AG10803 (cell line): ENCODE data around the gene MBNL1.
"Not testable (repeated sequence)": the region's sequence is repeated elsewhere in the genome, so short reads cannot be mapped to it uniquely, and the experiment has no call there.

Source experiments
- DNase-seq: peaks from one replicate; pipeline ENCODE4 v3.0.0; 2010; ENCODE audit warnings: low read depth
- H3K4me3 ChIP-seq: 2 replicates; pipeline ENCODE4 v1.5.1; 2011; ENCODE audit warnings: mild to moderate bottlenecking, low read length, control low read depth
- CTCF ChIP-seq: conservative IDR thresholded peaks from 2 replicates; pipeline ENCODE4 v1.5.1; 2011; ENCODE audit warnings: mild to moderate bottlenecking, low read length, control low read depth, inconsistent platforms

Gene MBNL1

GRCh38 chr3:152333928-152334327 lies 65.2 kb downstream of the MBNL1 start:
- H3K4me3 ChIP-seq, result no peak overlapping the region
- TF ChIP-seq CTCF, result no peak
- no peak for DNase-seq

DNA sequence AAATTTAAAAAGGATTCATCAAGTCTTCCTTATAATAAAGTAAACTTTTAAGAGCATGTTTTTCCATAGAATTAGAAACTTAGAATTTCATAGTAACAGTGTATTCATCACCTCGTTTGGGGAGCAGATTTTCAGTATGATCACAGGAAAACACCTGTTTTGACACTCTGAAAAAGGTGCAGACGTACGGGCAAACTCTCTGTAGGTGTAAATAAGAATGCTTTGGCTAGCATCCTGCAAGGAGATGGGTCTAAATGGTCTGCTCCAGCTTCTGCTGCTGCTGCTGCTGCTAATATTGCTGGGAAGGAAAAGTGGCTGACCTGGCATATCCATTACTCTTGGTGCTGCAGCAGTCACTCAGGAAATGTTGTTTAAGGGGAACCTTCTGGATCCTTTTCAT lies 66.0 kb downstream of the MBNL1 start:
- TF ChIP-seq CTCF, result no peak
- H3K4me3 ChIP-seq, result no peak overlapping the region
- no peak for DNase-seq

- no peak for DNase-seq
- no peak for TF ChIP-seq CTCF
- no peak overlapping the region for H3K4me3 ChIP-seq
Observed at GRCh38 chr3:152335273-152335672, 66.5 kb downstream of the MBNL1 start.

DNA sequence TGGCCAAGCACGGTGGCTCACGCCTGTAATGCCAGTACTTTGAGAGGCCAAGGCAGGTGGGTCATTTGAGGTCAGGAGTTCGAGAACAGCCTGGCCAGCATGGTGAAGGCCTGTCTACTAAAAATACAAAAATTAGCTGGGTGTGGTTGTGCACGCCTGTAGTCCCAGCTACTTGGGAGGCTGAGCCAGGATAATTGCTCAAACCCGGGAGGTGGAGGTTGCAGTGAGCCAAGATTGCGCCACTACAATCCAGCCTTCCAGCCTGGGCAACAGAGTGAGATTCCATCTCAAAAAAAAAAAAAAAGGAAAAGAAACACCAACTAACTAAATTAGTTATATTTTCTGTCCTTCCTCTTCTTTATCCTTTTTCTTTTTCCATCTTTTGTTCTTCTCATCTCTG lies 68.6 kb downstream of the MBNL1 start:
- H3K4me3 ChIP-seq, DNase-seq: not testable (repeated sequence)

GRCh38 chr3:152338159-152338720 lies 69.5 kb downstream of the MBNL1 start:
- H3K4me3 ChIP-seq, result no peak overlapping the region
- no peak for DNase-seq
- no peak for TF ChIP-seq CTCF

GRCh38 chr3:152339881-152340505 lies 71.3 kb downstream of the MBNL1 start:
- TF ChIP-seq CTCF, result no peak
- no peak for DNase-seq

DNA sequence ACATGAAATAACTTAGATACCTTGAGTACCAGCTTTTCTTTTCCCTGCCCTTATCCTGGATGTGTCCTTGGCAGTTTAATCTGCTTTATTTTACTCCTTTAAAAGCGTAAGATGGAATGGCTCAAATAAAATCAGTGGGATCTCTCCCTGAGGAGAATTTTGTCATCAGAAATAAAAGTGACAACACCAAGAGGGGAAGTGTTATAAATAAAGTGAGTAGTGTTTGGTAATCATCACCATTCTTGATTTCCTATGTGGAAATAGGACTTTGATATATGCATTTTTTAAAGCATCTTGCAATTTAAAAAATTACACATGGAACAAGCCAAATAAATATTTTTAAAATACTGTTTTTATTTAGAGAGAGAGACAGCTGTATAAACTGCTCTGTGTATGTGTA lies 76.5 kb downstream of the MBNL1 start:
- H3K4me3 ChIP-seq, result no peak overlapping the region
- TF ChIP-seq CTCF, result no peak
- DNase-seq, result no peak

More at GRCh38 chr3:152339881-152340505, 71.3 kb downstream of the MBNL1 start:
- no peak overlapping the region for H3K4me3 ChIP-seq
